HEK293 (cell line): Measurements from ENCODE around the gene RAB44.

ENCODE experiments used
- BCL11B ChIP-seq: fragments of 450-650 bp; formaldehyde crosslinking; IDR thresholded peaks from 2 replicates; pipeline ENCODE4 v1.5.1; 2016; ENCODE audit warnings: low read depth, missing biosample characterization, missing genetic modification characterization
- CTCF ChIP-seq: fragments of 450-650 bp; formaldehyde crosslinking; IDR thresholded peaks from 2 replicates; pipeline ENCODE4 v1.5.1; 2016; ENCODE audit warnings: missing biosample characterization, missing genetic modification characterization
- EGR2 ChIP-seq: fragments of 450-650 bp; formaldehyde crosslinking; IDR thresholded peaks from 2 replicates; pipeline ENCODE4 v1.5.1; 2016; ENCODE audit warnings: low read depth, missing biosample characterization, missing genetic modification characterization
- GLIS1 ChIP-seq: fragments of 450-650 bp; formaldehyde crosslinking; IDR thresholded peaks from 2 replicates; pipeline ENCODE4 v1.5.1; 2016; ENCODE audit warnings: missing biosample characterization, missing genetic modification characterization
- HOXD13 ChIP-seq: sonication (generic); formaldehyde crosslinking; IDR thresholded peaks from 2 replicates; pipeline ENCODE4 v1.8.0; 2022; ENCODE audit warnings: missing genetic modification reagents, borderline replicate concordance
- KLF17 ChIP-seq: fragments of 450-650 bp; formaldehyde crosslinking; IDR thresholded peaks from 2 replicates; pipeline ENCODE4 v1.5.1; 2016; ENCODE audit warnings: missing biosample characterization, missing genetic modification characterization
- KLF9 ChIP-seq: fragments of 450-650 bp; formaldehyde crosslinking; IDR thresholded peaks from 2 replicates; pipeline ENCODE4 v1.5.1; 2016; ENCODE audit warnings: missing biosample characterization, missing genetic modification characterization, low read depth
- OSR2 ChIP-seq: fragments of 450-650 bp; formaldehyde crosslinking; IDR thresholded peaks from 2 replicates; pipeline ENCODE4 v1.5.1; 2016; ENCODE audit warnings: missing biosample characterization, missing genetic modification characterization
- PBX3 ChIP-seq: sonication (generic); formaldehyde crosslinking; IDR thresholded peaks from 2 replicates; pipeline ENCODE4 v1.8.1; 2022; ENCODE audit warnings: mild to moderate bottlenecking, moderate library complexity, missing genetic modification reagents
- PRDM1 ChIP-seq: fragments of 450-650 bp; formaldehyde crosslinking; IDR thresholded peaks from 2 replicates; pipeline ENCODE4; 2016; ENCODE audit warnings: missing biosample characterization, missing genetic modification characterization
- PRDM4 ChIP-seq: fragments of 450-650 bp; formaldehyde crosslinking; IDR thresholded peaks from 2 replicates; pipeline ENCODE4 v1.5.1; 2017; ENCODE audit warnings: missing biosample characterization, missing genetic modification characterization
- SCRT2 ChIP-seq: fragments of 450-650 bp; formaldehyde crosslinking; IDR thresholded peaks from 2 replicates; pipeline ENCODE4 v1.5.1; 2016; ENCODE audit warnings: missing biosample characterization, missing genetic modification characterization
- ZBTB20 ChIP-seq: fragments of 450-650 bp; formaldehyde crosslinking; IDR thresholded peaks from 2 replicates; pipeline ENCODE4 v1.5.1; 2016; ENCODE audit warnings: missing biosample characterization, missing genetic modification characterization
- ZFHX2 ChIP-seq: fragments of 450-650 bp; formaldehyde crosslinking; conservative IDR thresholded peaks from 2 replicates; pipeline ENCODE4 v1.5.1; 2016; ENCODE audit warnings: missing biosample characterization, missing genetic modification characterization
- ZNF18 ChIP-seq: fragments of 450-650 bp; formaldehyde crosslinking; IDR thresholded peaks from 2 replicates; pipeline ENCODE4 v1.5.1; 2016; ENCODE audit warnings: missing biosample characterization, missing genetic modification characterization
- ZNF394 ChIP-seq: fragments of 450-650 bp; formaldehyde crosslinking; IDR thresholded peaks from 2 replicates; pipeline ENCODE4 v1.5.1; 2016; ENCODE audit warnings: missing biosample characterization, missing genetic modification characterization, mild to moderate bottlenecking, moderate library complexity, borderline replicate concordance
- ZNF449 ChIP-seq: fragments of 450-650 bp; formaldehyde crosslinking; IDR thresholded peaks from 2 replicates; pipeline ENCODE4 v1.5.1; 2017; ENCODE audit warnings: missing biosample characterization, mild to moderate bottlenecking, missing genetic modification characterization, moderate library complexity
- ZNF600 ChIP-seq: fragments of 450-650 bp; formaldehyde crosslinking; IDR thresholded peaks from 2 replicates; pipeline ENCODE4 v1.5.1; 2016; ENCODE audit warnings: missing biosample characterization, missing genetic modification characterization
- ZNF623 ChIP-seq: fragments of 450-650 bp; formaldehyde crosslinking; IDR thresholded peaks from 2 replicates; pipeline ENCODE4 v1.5.1; 2016; ENCODE audit warnings: missing biosample characterization, missing genetic modification characterization
- ZNF692 ChIP-seq: fragments of 450-650 bp; formaldehyde crosslinking; IDR thresholded peaks from 2 replicates; pipeline ENCODE4 v1.5.1; 2016; ENCODE audit warnings: missing biosample characterization, missing genetic modification characterization
- ZNF76 ChIP-seq: fragments of 450-650 bp; formaldehyde crosslinking; IDR thresholded peaks from 2 replicates; pipeline ENCODE4; 2016; ENCODE audit warnings: low read depth, missing biosample characterization, missing genetic modification characterization, borderline replicate concordance
- ZSCAN30 ChIP-seq: fragments of 450-650 bp; IDR thresholded peaks from 2 replicates; pipeline ENCODE4 v1.5.1; 2018; ENCODE audit warnings: missing biosample characterization, mild to moderate bottlenecking, missing genetic modification characterization, moderate library complexity
- ZXDB ChIP-seq: fragments of 450-650 bp; formaldehyde crosslinking; IDR thresholded peaks from 2 replicates; pipeline ENCODE4 v1.5.1; 2016; ENCODE audit warnings: missing biosample characterization, missing genetic modification characterization

The RAB44 gene

GRCh38 chr6:36666826-36667591 is 30.6 kb upstream of the RAB44 start (continued):
- TF ChIP-seq ZNF394 (peak; percentile 45; the same call in 1 of the 2 replicates), PRDM4 (tag by site-specific recombination) (peak; percentile 60), PRDM1 (tag by site-specific recombination) (0 out of 2 replicates have a peak, but pooled peaks have one; percentile 44), ZXDB (tag by site-specific recombination) (peak; percentile 53; the same call in 1 of the 2 replicates), ZNF449 (0 out of 2 replicates have a peak, but pooled peaks have one; percentile 51), GLIS1 (peak; percentile 89), ZNF600 (tag by site-specific recombination) (0 out of 2 replicates have a peak, but pooled peaks have one; percentile 26), ZNF692 (tag by site-specific recombination) (peak; percentile 88), BCL11B (no peak), ZNF76 (tag by site-specific recombination) (peak; percentile 73), ZBTB20 (tag by site-specific recombination) (peak; percentile 70; the same call in 1 of the 2 replicates), SCRT2 (peak; percentile 75; the same call in 1 of the 2 replicates), ZNF18 (peak; percentile 66), ZNF623 (tag by site-specific recombination) (no peak), OSR2 (peak; percentile 74), KLF17 (peak; percentile 59; the same call in 1 of the 2 replicates), EGR2 (tag by site-specific recombination) (peak; percentile 80), HOXD13 (CRISPR knock-in tag) (peak; percentile 82; the same call in 1 of the 2 replicates), ZSCAN30 (peak; percentile 80; the same call in 1 of the 2 replicates), PBX3 (CRISPR knock-in tag) (no peak; the same call in 1 of the 2 replicates), ZFHX2 (peak; percentile 93), CTCF (peak; percentile 19; the same call in 1 of the 2 replicates), KLF9 (tag by site-specific recombination) (peak; percentile 25; the same call in 1 of the 2 replicates)
